GM12872 (cell line): ENCODE measurements around the gene PNCK.

Experiments used
- TF ChIP-seq, protein P1 (sequence below): IDR thresholded peaks from 3 replicates; pipeline ENCODE4 v1.5.1; 2011; ENCODE audit warnings: low read depth, mild to moderate bottlenecking, low read length, moderate library complexity; ENCODE audit not compliant: insufficient read depth

Gene PNCK

DNA sequence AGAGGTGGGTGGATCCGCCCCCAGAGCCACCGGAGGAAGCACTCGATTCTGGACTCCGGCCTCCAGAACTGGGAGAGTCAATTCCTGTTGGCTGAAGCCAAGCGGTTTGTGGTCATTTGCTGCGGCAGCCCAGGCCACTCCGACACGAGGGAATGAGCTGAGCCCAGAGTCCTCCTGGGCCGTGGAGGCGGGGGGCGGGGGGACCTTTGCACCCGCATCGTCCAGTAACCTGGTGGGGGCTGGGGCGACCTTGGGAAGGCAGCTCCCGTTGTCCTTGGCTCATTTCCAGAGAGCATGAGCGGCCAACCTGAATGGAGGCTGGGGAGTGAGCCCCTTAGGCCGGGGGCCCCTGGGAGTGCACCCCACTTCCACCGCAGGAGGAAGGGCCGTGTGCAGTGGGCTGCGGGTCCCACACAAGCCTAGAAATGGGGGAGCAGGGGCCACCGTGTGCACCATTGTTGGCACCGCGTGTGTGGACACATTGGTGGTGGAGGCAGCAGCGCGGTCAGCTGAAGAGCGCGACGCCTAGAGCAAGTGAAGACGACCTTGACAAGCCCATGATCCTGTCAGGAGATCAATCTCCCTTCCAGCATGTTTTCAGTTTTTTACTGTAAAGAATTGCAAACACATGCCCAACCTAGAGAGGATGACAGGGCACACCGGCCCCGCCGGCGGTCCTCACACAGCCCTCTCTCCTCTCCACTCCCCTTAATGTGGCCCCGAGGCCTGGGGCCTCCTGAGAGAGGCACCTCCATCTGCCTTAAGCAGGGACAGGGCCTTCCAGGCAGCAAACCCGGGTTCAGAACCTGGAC, 46.5 kb downstream of the PNCK start:
- TF ChIP-seq, protein P1, sequence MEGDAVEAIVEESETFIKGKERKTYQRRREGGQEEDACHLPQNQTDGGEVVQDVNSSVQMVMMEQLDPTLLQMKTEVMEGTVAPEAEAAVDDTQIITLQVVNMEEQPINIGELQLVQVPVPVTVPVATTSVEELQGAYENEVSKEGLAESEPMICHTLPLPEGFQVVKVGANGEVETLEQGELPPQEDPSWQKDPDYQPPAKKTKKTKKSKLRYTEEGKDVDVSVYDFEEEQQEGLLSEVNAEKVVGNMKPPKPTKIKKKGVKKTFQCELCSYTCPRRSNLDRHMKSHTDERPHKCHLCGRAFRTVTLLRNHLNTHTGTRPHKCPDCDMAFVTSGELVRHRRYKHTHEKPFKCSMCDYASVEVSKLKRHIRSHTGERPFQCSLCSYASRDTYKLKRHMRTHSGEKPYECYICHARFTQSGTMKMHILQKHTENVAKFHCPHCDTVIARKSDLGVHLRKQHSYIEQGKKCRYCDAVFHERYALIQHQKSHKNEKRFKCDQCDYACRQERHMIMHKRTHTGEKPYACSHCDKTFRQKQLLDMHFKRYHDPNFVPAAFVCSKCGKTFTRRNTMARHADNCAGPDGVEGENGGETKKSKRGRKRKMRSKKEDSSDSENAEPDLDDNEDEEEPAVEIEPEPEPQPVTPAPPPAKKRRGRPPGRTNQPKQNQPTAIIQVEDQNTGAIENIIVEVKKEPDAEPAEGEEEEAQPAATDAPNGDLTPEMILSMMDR: no peak

DNA sequence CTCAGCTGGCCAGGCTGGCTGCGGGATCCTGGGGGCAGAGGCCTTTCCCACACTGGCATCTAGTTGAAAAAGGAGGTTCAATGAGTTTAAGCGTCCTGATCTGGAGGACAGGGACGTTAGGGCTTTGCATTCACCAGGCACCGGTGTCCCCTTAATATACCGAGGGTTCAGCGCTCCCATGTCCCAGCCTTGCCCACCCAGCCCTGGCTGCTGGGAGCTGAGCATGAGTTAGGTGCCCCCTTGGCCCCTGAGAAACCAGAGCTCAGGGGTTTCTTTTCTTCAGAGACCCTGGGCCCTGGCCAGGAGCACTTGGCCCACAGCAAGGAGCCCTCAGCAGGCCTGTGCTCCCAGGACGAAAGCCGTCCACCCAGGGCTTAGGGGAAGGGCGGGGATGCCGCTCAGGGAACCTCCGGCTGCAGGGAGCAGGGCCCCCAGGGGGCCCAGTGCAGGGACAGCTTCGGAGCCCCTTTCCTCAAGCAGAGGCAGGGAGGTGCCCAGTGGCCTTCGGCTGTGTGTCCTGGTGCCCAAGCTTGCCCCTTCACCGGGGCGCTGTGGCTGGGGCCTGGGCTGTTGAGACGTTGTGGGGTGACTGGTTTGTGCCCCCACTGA, 47.5 kb downstream of the PNCK start:
- TF ChIP-seq, protein P1: no peak

DNA sequence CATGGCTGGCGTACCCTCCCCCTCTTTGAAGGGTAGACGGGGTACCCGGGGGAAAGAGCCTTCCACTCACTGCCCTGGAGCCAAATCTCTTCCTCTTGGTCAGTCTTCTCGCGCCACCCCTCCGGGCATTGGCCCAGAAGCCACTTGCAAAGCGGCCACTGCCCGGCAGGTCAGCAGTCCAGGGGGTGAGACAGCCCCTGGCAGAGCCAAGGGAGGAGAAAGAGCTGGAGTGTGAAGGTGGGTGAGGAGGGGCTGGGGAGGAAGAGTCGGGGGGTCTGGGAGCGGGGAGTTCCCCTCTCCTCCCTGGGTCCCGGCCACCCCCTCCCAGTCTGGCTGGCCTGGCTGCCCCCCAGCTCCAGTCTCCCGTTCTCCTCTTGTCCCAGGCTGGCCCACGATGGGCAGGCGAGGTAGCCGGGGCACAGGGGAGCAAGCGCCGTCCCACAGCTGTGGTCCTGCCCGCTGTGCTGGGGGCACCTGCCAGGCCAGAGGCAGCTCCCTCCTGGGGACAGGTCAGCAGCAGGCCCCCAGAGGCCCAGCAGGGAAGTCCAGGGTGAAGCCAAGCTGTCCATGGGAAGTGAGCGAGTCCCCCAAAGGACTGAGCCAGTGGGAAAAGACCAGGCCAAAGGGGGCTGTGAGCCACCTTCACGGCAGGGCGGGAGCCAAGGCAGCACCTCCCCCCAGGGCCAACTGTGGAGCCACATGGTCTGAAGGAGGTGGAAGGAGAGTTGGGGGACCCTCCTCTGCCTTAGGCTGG, 48.2 kb downstream of the PNCK start:
- TF ChIP-seq, protein P1: no peak

DNA sequence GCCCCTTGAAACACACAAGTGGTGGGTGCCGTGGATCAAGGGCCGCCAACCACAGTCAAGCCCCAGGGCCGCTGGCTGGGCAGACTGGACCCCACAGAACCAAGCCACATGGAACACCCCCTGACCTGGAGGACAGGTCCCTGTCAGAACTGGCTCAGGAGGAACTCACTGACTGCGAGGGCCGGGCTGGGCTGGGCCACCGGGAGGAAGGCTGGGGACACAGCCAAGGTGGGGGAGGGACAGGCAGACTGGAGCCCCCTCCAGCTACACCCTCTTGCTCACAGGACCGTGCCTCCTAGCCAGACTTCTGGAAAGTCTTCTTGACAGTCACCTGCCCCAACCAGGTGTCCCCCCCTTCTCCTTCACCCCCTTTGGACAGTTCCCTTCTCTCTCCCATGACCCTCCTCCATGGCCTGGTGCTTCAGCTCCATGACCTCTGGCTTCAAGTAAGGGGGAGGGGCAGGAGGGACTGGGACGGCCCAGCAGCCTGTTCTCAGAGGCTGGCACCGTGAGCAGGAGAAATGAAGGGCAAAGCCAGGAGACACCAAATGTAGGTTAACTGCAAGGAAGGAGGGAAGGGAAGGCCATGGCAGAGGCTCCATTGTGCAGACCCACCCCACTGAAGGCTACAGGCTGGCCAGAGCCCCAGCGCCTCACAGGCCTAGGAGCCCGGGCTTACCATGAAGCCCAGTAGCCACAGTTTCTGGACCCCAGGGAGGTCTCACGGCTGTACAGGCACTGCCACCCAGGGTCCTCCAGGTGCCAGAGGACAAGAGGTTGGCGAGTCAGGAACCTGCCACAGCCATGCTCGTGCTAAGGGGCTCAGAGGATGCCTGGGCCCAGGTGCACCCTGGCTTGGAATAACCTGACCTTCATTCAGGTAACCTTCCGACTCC, 49.2 kb downstream of the PNCK start:
- TF ChIP-seq, protein P1: no peak

DNA sequence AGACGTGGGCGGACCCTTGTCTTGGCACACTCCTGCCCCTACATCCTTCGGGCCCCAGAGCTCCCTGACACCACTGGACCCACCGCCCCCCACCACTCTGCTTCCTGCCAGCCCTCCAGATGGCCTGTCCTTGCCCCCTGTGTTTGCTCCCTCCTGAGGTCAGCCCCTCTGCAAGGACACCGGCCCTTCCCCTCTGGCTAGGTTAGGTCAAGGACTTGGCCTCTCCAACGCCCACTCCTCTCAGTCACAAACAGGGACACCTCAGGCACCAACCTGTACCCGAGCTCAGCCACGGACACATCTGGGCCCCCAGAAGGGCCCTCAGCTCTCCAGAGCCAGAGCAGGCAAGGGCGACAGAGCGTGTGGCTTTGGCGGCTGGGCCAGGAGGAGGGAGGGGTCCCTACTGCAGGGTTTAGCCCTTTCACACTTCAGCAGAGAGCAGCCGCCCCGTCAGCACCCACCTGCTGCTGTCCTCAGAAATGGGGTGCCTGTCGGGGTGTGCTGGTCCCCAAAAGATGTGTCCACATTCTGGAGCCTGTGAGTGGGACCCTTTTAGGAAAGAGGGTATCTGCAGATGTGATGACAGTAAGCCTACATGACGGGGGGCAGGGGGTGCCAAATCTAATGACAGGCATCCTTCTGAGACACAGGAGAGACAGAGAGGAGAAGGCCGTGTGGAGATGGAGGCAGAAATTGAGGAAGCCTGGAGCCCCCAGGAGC, 50.1 kb downstream of the PNCK start:
- TF ChIP-seq, protein P1: no peak

DNA sequence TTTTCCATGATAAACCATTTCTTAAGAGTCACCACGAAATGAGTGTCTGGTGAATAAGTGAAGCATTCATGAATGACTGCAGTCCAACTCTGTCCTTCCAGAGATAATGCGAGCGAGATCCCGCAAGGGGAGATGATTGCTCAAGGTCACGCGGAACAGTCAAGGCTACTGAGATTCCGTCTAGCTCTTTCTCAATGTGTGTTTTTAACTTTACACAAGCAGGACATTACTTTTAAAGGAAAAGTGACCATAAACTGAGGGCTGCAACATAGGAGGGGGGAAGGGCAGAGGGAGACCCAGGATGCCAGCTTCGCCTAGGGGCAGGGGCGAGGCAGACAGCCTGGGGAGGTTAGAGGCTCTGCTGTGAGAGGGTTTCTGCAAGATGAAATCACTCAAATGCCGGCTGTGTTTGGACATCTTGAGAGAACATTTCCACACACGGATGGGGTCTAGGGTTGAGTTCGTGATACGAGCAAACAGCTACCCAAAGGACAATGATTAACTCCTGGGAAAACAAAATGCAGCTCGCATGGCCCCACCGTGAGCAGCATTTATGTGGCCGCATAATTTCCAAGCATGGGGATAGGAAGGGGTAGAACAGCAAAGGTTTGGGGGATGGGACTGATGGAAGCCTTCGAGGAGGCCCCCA, 50.8 kb downstream of the PNCK start:
- TF ChIP-seq, protein P1: no peak
